ENCODE measurements around the gene TPRKB.

DNA sequence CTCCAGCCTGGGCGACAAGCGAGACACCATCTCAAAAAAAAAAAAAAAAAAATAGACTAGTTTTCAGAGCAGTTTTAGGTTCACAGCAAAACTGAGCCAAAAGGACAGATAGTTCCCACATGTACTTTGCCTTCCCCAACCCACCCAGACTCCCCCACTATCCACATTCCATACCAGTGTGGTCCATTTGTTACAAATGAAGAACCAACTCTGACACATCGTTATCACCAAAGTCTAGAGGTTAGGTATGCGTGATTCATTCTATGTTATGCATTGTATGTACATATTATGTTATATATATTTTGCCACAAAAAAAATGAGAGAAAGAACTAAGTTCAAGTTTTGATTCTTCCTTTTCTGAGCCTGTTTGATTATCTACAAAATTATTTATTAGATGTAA lies 39.2 kb upstream of the TPRKB start:
- TF ChIP-seq, protein P1, sequence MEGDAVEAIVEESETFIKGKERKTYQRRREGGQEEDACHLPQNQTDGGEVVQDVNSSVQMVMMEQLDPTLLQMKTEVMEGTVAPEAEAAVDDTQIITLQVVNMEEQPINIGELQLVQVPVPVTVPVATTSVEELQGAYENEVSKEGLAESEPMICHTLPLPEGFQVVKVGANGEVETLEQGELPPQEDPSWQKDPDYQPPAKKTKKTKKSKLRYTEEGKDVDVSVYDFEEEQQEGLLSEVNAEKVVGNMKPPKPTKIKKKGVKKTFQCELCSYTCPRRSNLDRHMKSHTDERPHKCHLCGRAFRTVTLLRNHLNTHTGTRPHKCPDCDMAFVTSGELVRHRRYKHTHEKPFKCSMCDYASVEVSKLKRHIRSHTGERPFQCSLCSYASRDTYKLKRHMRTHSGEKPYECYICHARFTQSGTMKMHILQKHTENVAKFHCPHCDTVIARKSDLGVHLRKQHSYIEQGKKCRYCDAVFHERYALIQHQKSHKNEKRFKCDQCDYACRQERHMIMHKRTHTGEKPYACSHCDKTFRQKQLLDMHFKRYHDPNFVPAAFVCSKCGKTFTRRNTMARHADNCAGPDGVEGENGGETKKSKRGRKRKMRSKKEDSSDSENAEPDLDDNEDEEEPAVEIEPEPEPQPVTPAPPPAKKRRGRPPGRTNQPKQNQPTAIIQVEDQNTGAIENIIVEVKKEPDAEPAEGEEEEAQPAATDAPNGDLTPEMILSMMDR (IDR thresholded peaks at IDR 0.05; ENCODE audit: low read depth, low read length), result no peak
- TF ChIP-seq EZH2phosphoT487 (IDR thresholded peaks at IDR 0.05; ENCODE audit: low read depth), result no peak
